Liver (tissue), 3 donors: ENCODE measurements around the gene UBR4.

ENCODE experiments used
- CTCF ChIP-seq: fragments of 150-350 bp; IDR thresholded peaks from 2 replicates; pipeline ENCODE4 v1.5.1; 2017; ENCODE audit warnings: improper control_type of control experiment, low read depth, low read length; ENCODE audit not compliant: missing input control
- GABPA ChIP-seq, 2 donors: IDR thresholded peaks in 1 of 2; conservative IDR thresholded peaks in 1 of 2; 2 replicates each; pipeline ENCODE4 v1.6.1; 2016; ENCODE audit warnings: antibody characterized with exemption in 2 of 2, mild to moderate bottlenecking in 1 of 2, moderate library complexity in 1 of 2
- HNF4G ChIP-seq: IDR thresholded peaks from 2 replicates; pipeline ENCODE4 v1.6.1; 2016; ENCODE audit warnings: antibody characterized with exemption
- JUND ChIP-seq, 2 donors: IDR thresholded peaks; 2 replicates each; pipeline ENCODE4 v1.6.1; 2016; ENCODE audit warnings: antibody characterized with exemption in 2 of 2
- MAX ChIP-seq: IDR thresholded peaks from 2 replicates; pipeline ENCODE4 v1.6.1; 2016; ENCODE audit warnings: antibody characterized with exemption
- RAD21 ChIP-seq, 2 donors: IDR thresholded peaks; 2 replicates each; pipeline ENCODE4 v1.6.1; 2016; ENCODE audit warnings: antibody characterized with exemption in 2 of 2, mild to moderate bottlenecking in 2 of 2
- REST ChIP-seq: IDR thresholded peaks from 2 replicates; pipeline ENCODE4 v1.6.1; 2016; ENCODE audit warnings: antibody characterized with exemption, mild to moderate bottlenecking
- TAF1 ChIP-seq: conservative IDR thresholded peaks from 2 replicates; pipeline ENCODE4 v1.6.1; 2016; ENCODE audit warnings: antibody characterized with exemption, mild to moderate bottlenecking
- YY1 ChIP-seq: IDR thresholded peaks from 2 replicates; pipeline ENCODE4 v1.6.1; 2016; ENCODE audit warnings: antibody characterized with exemption, mild to moderate bottlenecking
- donor health status: healthy.
- donor health status: healthy.

GRCh38 chr1:19166066-19166465, 44.0 kb downstream of the UBR4 start:
- no peak for TF ChIP-seq CTCF
- TF ChIP-seq REST = peak; percentile 18
- peak; percentile 47 for TF ChIP-seq MAX
- TF ChIP-seq TAF1 = no peak
- TF ChIP-seq JUND (IDR thresholded peaks at IDR 0.05) = no peak
- no peak for TF ChIP-seq GABPA (IDR thresholded peaks at IDR 0.05 in 1 of 2, conservative IDR thresholded peaks at IDR 0.05 in 1 of 2)
- no peak for TF ChIP-seq YY1
- no peak for TF ChIP-seq RAD21 (IDR thresholded peaks at IDR 0.05)
- no peak for TF ChIP-seq HNF4G
